AG04449 (cell line): ENCODE measurements around the gene KRT83.

Experiments
- CTCF ChIA-PET: fragments of 350-600 bp; formaldehyde crosslinking; extraction: SDS; loops from one replicate; lab custom pipeline; 2021; ENCODE audit warnings: antibody characterized with exemption; lab: Yijun Ruan, JAX
- POLR2A ChIA-PET: fragments of 400-600, 350-600 bp; formaldehyde crosslinking; extraction: SDS; loops from one replicate; lab custom pipeline; 2020; ENCODE audit warnings: antibody characterized with exemption, inconsistent platforms; lab: Yijun Ruan, JAX
- DNase-seq: peaks from one replicate; pipeline ENCODE4 v3.0.0-alpha.2; 2010; ENCODE audit warnings: low read depth, low spot score
- H3K4me3 ChIP-seq: 2 replicates; pipeline ENCODE4 v1.5.1; 2011; ENCODE audit warnings: low read depth, mild to moderate bottlenecking, control low read depth, low read length
- CTCF ChIP-seq: IDR thresholded peaks from one replicate; pipeline ENCODE4 v1.5.1; 2011; ENCODE audit warnings: mild to moderate bottlenecking, moderate library complexity, low read length, control low read depth, inconsistent platforms; ENCODE audit not compliant: insufficient read depth; ENCODE audit errors: missing control alignments

Gene KRT83

GRCh38 chr12:52271158-52271557, 50.0 kb downstream of the KRT83 start:
- ChIA-PET CTCF (interaction anchor here (0.8 to 9.7 kb wide), 6 partner anchors 8 to 116 kb away, joined by 4 to 146 read pairs (median 7); no protein-coding TSS in a partner anchor), POLR2A (no interaction called here)
- no peak for DNase-seq
- H3K4me3 ChIP-seq: no peak overlapping the region
- TF ChIP-seq CTCF: no peak

- ChIA-PET POLR2A (no interaction called here), CTCF (interaction anchor here (0.8 to 9.7 kb wide), 6 partner anchors 9 to 114 kb away, joined by 3 to 146 read pairs (median 7); no protein-coding TSS in a partner anchor)
- TF ChIP-seq CTCF: no peak
- DNase-seq: no peak
- no peak overlapping the region for H3K4me3 ChIP-seq
Measured at GRCh38 chr12:52270541-52271070, 50.6 kb downstream of the KRT83 start.

GRCh38 chr12:52268212-52268611, 53.0 kb downstream of the KRT83 start:
- no peak for DNase-seq

GRCh38 chr12:52267699-52268098, 53.5 kb downstream of the KRT83 start:
- no peak for TF ChIP-seq CTCF
- ChIA-PET CTCF (interaction anchor here (1.0 to 9.7 kb wide), 4 partner anchors 10 to 110 kb away, joined by 4 to 146 read pairs (median 20); no protein-coding TSS in a partner anchor), POLR2A (interaction anchor here (1.1 kb wide), 1 partner anchor 14 kb away, joined by 3 read pairs; no protein-coding TSS in a partner anchor)
- DNase-seq: no peak
- H3K4me3 ChIP-seq: no peak overlapping the region

More at GRCh38 chr12:52268212-52268611, 53.0 kb downstream of the KRT83 start:
- CTCF ChIA-PET: interaction anchor here (1.0 to 9.7 kb wide), 4 partner anchors 10 to 111 kb away, joined by 4 to 146 read pairs (median 20); no protein-coding TSS in a partner anchor
- no peak overlapping the region for H3K4me3 ChIP-seq
- TF ChIP-seq CTCF: no peak
- POLR2A ChIA-PET: interaction anchor here (1.1 kb wide), 1 partner anchor 13 kb away, joined by 3 read pairs; no protein-coding TSS in a partner anchor

GRCh38 chr12:52267266-52267665, 53.9 kb downstream of the KRT83 start:
- POLR2A ChIA-PET: no interaction called here
- CTCF ChIA-PET: interaction anchor here (1.0 to 9.7 kb wide), 4 partner anchors 12 to 110 kb away, joined by 3 to 146 read pairs (median 4); no protein-coding TSS in a partner anchor
- no peak overlapping the region for H3K4me3 ChIP-seq

More at GRCh38 chr12:52267266-52267665, 53.9 kb downstream of the KRT83 start:
- TF ChIP-seq CTCF: no peak
- DNase-seq: no peak
